Heart left ventricle (tissue), 16 donors: ENCODE results near the gene WIPF1. TPM values are rescaled to one million over a fixed set of nuclear protein-coding genes. Genes with fewer than 3 reads are reported as not detected.

ENCODE experiments used
- ATAC-seq, 4 donors: fragments of 200-7000 bp; cut with Tn5 transposase; one replicate each; pipeline ENCODE4 v1.9.1; 2020 to 2022; ENCODE audit warnings: moderate library complexity in 4 of 4, mild to moderate bottlenecking in 3 of 4, moderate number of reproducible peaks in 1 of 4
- DNase-seq, 5 donors: peaks; one replicate each; pipeline ENCODE4 v3.0.0-alpha.2; 2020
- H3K27ac ChIP-seq, 12 donors: fragments of 200-600 bp; sonication (generic) in 4 of 12; one replicate each; pipeline versions ENCODE4 v1.5.0 to v1.8.0; 2016 to 2022; ENCODE audit warnings: mild to moderate bottlenecking in 2 of 12
- H3K27me3 ChIP-seq, 9 donors: fragments of 200-600 bp; sonication (generic) in 2 of 9; one replicate each; pipeline versions ENCODE4 v1.5.1 to v1.8.0; 2016 to 2022; ENCODE audit warnings: mild to moderate bottlenecking in 3 of 9
- H3K36me3 ChIP-seq, 9 donors: fragments of 200-600 bp; sonication (generic) in 2 of 9; one replicate each; pipeline versions ENCODE4 v1.5.0 to v1.8.0; 2018 to 2022; ENCODE audit warnings: mild to moderate bottlenecking in 2 of 9
- H3K4me1 ChIP-seq, 12 donors: fragments of 200-600 bp; sonication (generic) in 4 of 12; one replicate each; pipeline versions ENCODE4 v1.5.0 to v1.8.0; 2016 to 2022; ENCODE audit warnings: mild to moderate bottlenecking in 3 of 12
- H3K4me3 ChIP-seq, 12 donors: fragments of 200-600 bp; sonication (generic) in 4 of 12; one replicate each; pipeline versions ENCODE4 v1.5.0 to v1.8.0; 2017 to 2022; ENCODE audit warnings: mild to moderate bottlenecking in 9 of 12, moderate library complexity in 4 of 12
- H3K9me3 ChIP-seq, 12 donors: fragments of 200-600 bp; sonication (generic) in 4 of 12; one replicate each; pipeline versions ENCODE4 v1.5.0 to v1.8.0; 2016 to 2022; ENCODE audit warnings: mild to moderate bottlenecking in 1 of 12
- CTCF ChIP-seq, 12 donors: fragments of 200-600 bp; sonication (generic) in 4 of 12; IDR thresholded peaks; one replicate each; pipeline versions ENCODE4 v1.5.0 to v1.8.0; 2018 to 2022; ENCODE audit warnings: antibody characterized with exemption in 12 of 12, mild to moderate bottlenecking in 5 of 12
- POLR2A ChIP-seq, 2 donors: fragments of 450-650 bp; IDR thresholded peaks; one replicate each; pipeline ENCODE4 v1.6.1; 2017; ENCODE audit warnings: antibody characterized with exemption in 2 of 2, mild to moderate bottlenecking in 2 of 2, moderate library complexity in 2 of 2
- WGBS, 4 donors: extraction: QIAGEN DNeasy Blood & Tissue Kit in 2 of 4; methylation state at CpG; one replicate each; pipeline versions ENCODE4 v1.1.5 to v1.1.7; 2013 to 2018; 5-methylcytosine and 5-hydroxymethylcytosine counted together
- intact Hi-C, 10 donors: fragments of 100-400 bp; cut with DNase I; formaldehyde crosslinking; loops; one replicate each; pipeline versions ENCODE4 v1.11.1 to v1.14.2; 2022
- polyA plus RNA-seq, 2 donors: library from polyadenylated mRNA; stranded (reverse); fragments of 200-250 nt; gene quantifications; one replicate each; pipeline ENCODE4 v1.2.3, GENCODE V29; 2013
- total RNA-seq, 9 donors: library from RNA; depleted of rRNA in 2 of 9; stranded (reverse); fragments of >200 nt in 2 of 9; fragmentation: NEBNext Ultra II Directional in 3 of 9; extraction: Animal tissue kit (Norgen Biotek cat#: 25700) in 3 of 9; gene quantifications; one replicate each; pipeline versions ENCODE4 v1.1.0 to v1.2.4, GENCODE V29; 2016 to 2023
- donor health status: ischemic (EF 13 %, LVEDD 7.1; RV severe dilation, severe dysfunction).
- donor health status: healthy with polysubstance abuse.
- donor health status: DM: no; HTN: yes; CAD: no.
- donor health status: DM: no; HTN: no; CAD: no.
- donor health status: ischemic (EF 25% LVEDD 6.9; RV normal size, moderate dysfunction).
- donor health status: ischemic (EF 25% LVEDD 5.7; RV mildly dilated, moderate dysfunction).
- donor health status: healthy.
- donor health status: DM: yes; HTN: yes; CAD: no.
- donor health status: ischemic (EF 35%, LVEDD 5.7; RV mildly dilated, moderate dysfunction).
- donor health status: nonischemic (EF 11% LVEDD 7.7; RV severe dilation, severe dysfunction).
- donor health status: DM: yes; HTN: yes; CAD: no.
- donor health status: PGD.
- donor health status: ischemic (EF 29% LVEDD 5.4; RV normal size, mild dysfunction).
- donor health status: nonischemic (EF 23%, LVEDD 6.1; RV moderate dilation, normal function).

WIPF1 gene
- total and polyA plus RNA-seq, 11 donors: 9.7 to 73.2 (median 13.9) TPM

GRCh38 chr2:174631009-174631981 lies 33.7 kb upstream of the WIPF1 start:
- intact Hi-C loops: loop anchor here in 1 of 10 donors (5.0 kb wide), 1 partner anchor 46 kb away; no protein-coding TSS in a partner anchor
- WGBS, 4 donors: 92 to 94% (median 93%) methylated on average over 11 of the region's 11 CpGs
- H3K4me3 ChIP-seq: peak overlapping the region in 1 of 12 donors; percentile 63
- peaks cover 0 to 92% (median 32%) of the 10 kb centered on the region in 12 donors for H3K4me1 ChIP-seq
- H3K27me3 ChIP-seq: no peaks in the 10 kb centered on the region
- ATAC-seq (no peak), DNase-seq (no peak)
- peaks cover 0 to 33% (median 0%) of the 10 kb centered on the region in 9 donors for H3K36me3 ChIP-seq
- TF ChIP-seq CTCF (IDR thresholded peaks at IDR 0.05) (no peak), POLR2A (IDR thresholded peaks at IDR 0.05) (no peak)
- peak overlapping the region in 2 of 12 donors; percentile 35 to 94 for H3K27ac ChIP-seq
- H3K9me3 ChIP-seq: no peaks in the 10 kb centered on the region

GRCh38 chr2:174630107-174630506 lies 32.5 kb upstream of the WIPF1 start:
- H3K9me3 ChIP-seq: no peaks in the 10 kb centered on the region
- no peak overlapping the region for H3K4me3 ChIP-seq
- H3K27ac ChIP-seq: peak overlapping the region in 2 of 12 donors; percentile 35 to 94
- TF ChIP-seq CTCF (IDR thresholded peaks at IDR 0.05) (no peak), POLR2A (IDR thresholded peaks at IDR 0.05) (no peak)
- H3K4me1 ChIP-seq: peaks cover 0 to 81% (median 30%) of the 10 kb centered on the region in 12 donors
- no peak for DNase-seq
- H3K36me3 ChIP-seq: peaks cover 0 to 41% (median 0%) of the 10 kb centered on the region in 9 donors
- intact Hi-C loops: loop anchor here in 1 of 10 donors (5.0 kb wide), 1 partner anchor 47 kb away; no protein-coding TSS in a partner anchor
- ATAC-seq: no peak
- H3K27me3 ChIP-seq: no peaks in the 10 kb centered on the region
- WGBS, 4 donors: 74 to 84% (median 82%) methylated on average over 3 of the region's 3 CpGs

GRCh38 chr2:174629506-174629905 lies 31.9 kb upstream of the WIPF1 start:
- TF ChIP-seq CTCF (IDR thresholded peaks at IDR 0.05) (no peak), POLR2A (IDR thresholded peaks at IDR 0.05) (no peak)
- H3K27ac ChIP-seq: peak overlapping the region in 3 of 12 donors; percentile 0 to 94 (median 15)
- H3K36me3 ChIP-seq: peaks cover 0 to 47% (median 0%) of the 10 kb centered on the region in 9 donors
- no peak for DNase-seq
- no peak overlapping the region for H3K4me3 ChIP-seq
- no peak for ATAC-seq
- intact Hi-C loops: loop anchor here in 1 of 10 donors (10.0 kb wide), 1 partner anchor 45 kb away; no protein-coding TSS in a partner anchor
- WGBS, 4 donors: 93 to 95% (median 94%) methylated on average over 6 of the region's 6 CpGs
- H3K27me3 ChIP-seq: no peaks in the 10 kb centered on the region
- H3K4me1 ChIP-seq: peaks cover 0 to 75% (median 25%) of the 10 kb centered on the region in 12 donors
- H3K9me3 ChIP-seq: no peaks in the 10 kb centered on the region
